LNCAP (cell line): ENCODE measurements around the gene TMEM179.

Source experiments
- TF ChIP-seq, protein P1 (sequence below): fragments of 450-650 bp; IDR thresholded peaks from 2 replicates; pipeline ENCODE4 v1.5.1; 2017; ENCODE audit warnings: mild to moderate bottlenecking

The TMEM179 gene

DNA sequence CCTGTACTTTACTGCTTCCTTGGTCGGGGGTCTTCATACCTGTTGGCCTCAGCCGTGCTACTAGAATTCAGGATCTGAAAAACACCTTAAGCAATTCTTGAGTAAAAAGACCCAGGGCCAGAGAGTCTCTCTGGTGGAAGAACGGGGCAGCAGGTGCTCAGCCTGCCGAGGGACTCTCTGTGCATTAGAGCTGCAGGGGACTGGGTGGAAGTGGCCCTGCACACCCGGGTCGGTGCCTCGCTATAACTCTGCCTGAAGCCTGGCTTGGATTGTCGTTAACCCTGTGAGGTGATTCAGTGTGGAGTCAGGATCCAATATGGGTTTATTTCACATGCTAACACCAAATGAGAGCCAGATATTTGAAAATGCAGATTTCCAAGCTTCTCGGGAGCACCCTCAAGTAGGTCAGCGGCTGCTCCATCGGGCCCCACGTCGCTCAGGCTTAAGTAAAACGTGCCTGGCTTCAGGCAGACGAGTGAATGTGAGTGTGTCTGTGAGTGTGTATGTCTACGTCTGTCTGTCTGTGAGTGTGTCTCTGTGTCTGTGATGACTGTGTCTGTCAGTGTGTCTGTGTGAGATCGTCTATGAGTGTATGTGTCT lies 60.1 kb downstream of the TMEM179 start:
- TF ChIP-seq, protein P1, sequence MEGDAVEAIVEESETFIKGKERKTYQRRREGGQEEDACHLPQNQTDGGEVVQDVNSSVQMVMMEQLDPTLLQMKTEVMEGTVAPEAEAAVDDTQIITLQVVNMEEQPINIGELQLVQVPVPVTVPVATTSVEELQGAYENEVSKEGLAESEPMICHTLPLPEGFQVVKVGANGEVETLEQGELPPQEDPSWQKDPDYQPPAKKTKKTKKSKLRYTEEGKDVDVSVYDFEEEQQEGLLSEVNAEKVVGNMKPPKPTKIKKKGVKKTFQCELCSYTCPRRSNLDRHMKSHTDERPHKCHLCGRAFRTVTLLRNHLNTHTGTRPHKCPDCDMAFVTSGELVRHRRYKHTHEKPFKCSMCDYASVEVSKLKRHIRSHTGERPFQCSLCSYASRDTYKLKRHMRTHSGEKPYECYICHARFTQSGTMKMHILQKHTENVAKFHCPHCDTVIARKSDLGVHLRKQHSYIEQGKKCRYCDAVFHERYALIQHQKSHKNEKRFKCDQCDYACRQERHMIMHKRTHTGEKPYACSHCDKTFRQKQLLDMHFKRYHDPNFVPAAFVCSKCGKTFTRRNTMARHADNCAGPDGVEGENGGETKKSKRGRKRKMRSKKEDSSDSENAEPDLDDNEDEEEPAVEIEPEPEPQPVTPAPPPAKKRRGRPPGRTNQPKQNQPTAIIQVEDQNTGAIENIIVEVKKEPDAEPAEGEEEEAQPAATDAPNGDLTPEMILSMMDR, result no peak

DNA sequence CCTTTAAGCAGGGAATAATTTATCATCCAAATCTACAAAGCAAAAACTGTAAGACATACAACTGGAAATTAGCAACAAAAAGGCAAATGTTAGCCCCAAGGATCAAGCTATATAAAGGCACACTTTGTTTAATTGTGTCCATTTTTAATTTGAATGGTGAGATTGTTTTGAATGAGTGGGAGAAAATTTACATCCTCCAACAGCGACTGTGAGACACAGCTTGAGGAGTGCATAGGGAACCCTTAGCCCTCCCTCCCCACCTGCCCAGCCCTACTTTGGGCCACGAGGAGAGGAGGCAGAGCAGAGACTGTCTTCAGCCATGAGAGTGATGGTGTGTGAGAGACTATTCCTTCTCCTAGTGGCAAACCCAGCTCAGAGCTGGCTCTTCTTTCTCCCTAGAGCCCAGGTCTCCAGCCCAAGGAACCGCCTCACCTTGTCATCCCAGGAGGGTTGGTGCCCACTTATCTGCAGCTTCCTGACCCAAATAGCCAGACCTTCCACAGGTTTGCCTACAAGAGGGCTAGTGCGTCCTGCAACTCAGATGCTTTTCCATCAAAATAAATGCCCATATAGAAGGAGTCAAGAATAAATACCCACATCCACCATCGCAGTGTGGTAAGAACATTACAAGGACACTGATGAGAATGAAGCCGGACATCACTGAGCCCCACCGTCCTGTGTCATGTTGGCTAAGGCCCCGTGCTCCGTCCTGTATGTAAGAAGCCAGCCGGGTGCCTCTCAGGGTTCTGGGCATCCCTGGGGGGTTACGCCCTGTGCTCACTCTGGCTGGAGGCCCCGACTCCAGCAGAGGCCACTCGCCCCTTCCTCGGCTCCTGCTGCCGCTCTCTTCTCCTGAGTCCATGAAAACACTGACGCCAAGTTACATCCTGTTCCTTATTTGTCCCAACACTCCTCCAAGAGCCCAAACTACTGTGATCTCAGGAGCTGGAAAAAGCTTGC lies 61.4 kb downstream of the TMEM179 start:
- TF ChIP-seq, protein P1, result no peak

DNA sequence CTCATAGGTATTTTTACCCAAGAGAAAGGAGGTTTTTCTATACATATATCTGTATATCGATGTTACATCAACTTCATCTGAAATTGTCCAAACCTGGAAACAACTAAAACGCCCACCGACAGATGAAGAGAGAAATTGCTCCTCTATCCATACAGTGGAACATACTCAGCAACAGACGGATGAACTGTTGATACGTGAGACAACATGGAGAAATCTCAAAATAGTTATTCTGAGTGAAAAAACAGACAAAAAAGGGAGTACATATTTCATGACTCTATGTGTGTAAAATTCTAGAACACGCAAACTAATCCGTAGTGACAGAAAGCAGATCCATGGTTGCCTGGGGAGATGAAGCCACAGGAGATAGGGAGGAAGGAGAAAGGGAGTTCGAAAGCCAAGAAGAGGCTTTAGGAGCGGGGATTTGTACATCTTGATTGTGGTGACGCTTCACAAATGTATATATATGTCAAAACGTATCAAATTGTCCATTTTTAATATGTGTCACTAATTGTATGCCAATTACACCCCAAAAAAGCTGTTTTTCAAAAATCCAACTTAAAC lies 62.6 kb downstream of the TMEM179 start:
- TF ChIP-seq, protein P1, result no peak
